Sigmoid colon (tissue), 7 donors: ENCODE measurements around the gene INTS15. TPM values are rescaled to one million over a fixed set of nuclear protein-coding genes. Genes with fewer than 3 reads are reported as not detected.

ENCODE experiments used
- DNase-seq: peaks from one replicate; pipeline ENCODE4 v3.0.0-alpha.2; 2019
- H3K27ac ChIP-seq, 4 donors: fragments of 200-600 bp; sonication (generic); one replicate each; pipeline ENCODE4 v1.5.1; 2016 to 2019; ENCODE audit warnings: mild to moderate bottlenecking in 1 of 4
- H3K27me3 ChIP-seq, 3 donors: fragments of 200-600 bp; sonication (generic); one replicate each; pipeline ENCODE4 v1.5.1; 2019; ENCODE audit warnings: mild to moderate bottlenecking in 1 of 3
- H3K36me3 ChIP-seq, 4 donors: fragments of 200-600 bp; sonication (generic); one replicate each; pipeline ENCODE4 v1.5.1; 2016 to 2019
- H3K4me1 ChIP-seq, 4 donors: fragments of 200-600 bp; sonication (generic); one replicate each; pipeline ENCODE4 v1.5.1; 2017 to 2019
- H3K4me3 ChIP-seq, 4 donors: fragments of 200-600 bp; sonication (generic); one replicate each; pipeline ENCODE4 v1.5.1; 2017 to 2019; ENCODE audit warnings: mild to moderate bottlenecking in 2 of 4, moderate library complexity in 1 of 4
- H3K9me3 ChIP-seq, 4 donors: fragments of 200-600 bp in 3 of 4; sonication (generic) in 3 of 4; one replicate each; pipeline versions ENCODE4 v1.5.1 to v1.6.1; 2013 to 2019
- EP300 ChIP-seq, 4 donors: sonication (generic); formaldehyde crosslinking; IDR thresholded peaks; one replicate each; pipeline ENCODE4 v1.6.1; 2017; ENCODE audit warnings: antibody characterized with exemption in 4 of 4
- POLR2A ChIP-seq, 2 donors: fragments of 450-650 bp; IDR thresholded peaks; one replicate each; pipeline ENCODE4 v1.6.1; 2016; ENCODE audit warnings: antibody characterized with exemption in 2 of 2, mild to moderate bottlenecking in 2 of 2, moderate library complexity in 2 of 2
- POLR2AphosphoS5 ChIP-seq, 4 donors: sonication (generic); formaldehyde crosslinking; IDR thresholded peaks; one replicate each; pipeline ENCODE4 v1.6.1; 2017; ENCODE audit warnings: antibody characterized with exemption in 4 of 4
- WGBS, 2 donors: extraction: QIAGEN DNeasy Blood & Tissue Kit; methylation state at CpG; one replicate each; pipeline ENCODE4 v1.1.7; 2013; 5-methylcytosine and 5-hydroxymethylcytosine counted together
- intact Hi-C: fragments of 100-400 bp; cut with DNase I; formaldehyde crosslinking; loops from one replicate; pipeline ENCODE4 v1.15.1; 2023
- polyA plus RNA-seq, 3 donors: library from polyadenylated mRNA; stranded (reverse); fragments of 200-250 nt; gene quantifications; one replicate each; pipeline ENCODE4 v1.2.3, GENCODE V29; 2013
- total RNA-seq, 4 donors: library from RNA; depleted of rRNA; stranded (reverse); fragments of >200 nt; gene quantifications; one replicate each; pipeline ENCODE4 v1.1.0, GENCODE V29; 2016
- TF ChIP-seq, protein P1 (sequence below), 4 experiments: fragments of 450-650 bp in 3 of 4; fragments of 200-600 bp in 1 of 4; IDR thresholded peaks; one replicate each; pipeline ENCODE4 v1.5.1; 2016 to 2019; ENCODE audit warnings: antibody characterized with exemption in 4 of 4, mild to moderate bottlenecking in 3 of 4, moderate library complexity in 2 of 4
- donor health status: healthy with polysubstance abuse.
- donor health status: Bipolar disorder and iron deficiency.
- donor health status: healthy.

The INTS15 gene
- total and polyA plus RNA-seq, 7 donors: 10.4 to 30.2 (median 18.1) TPM

- intact Hi-C loops: no loop called here
- H3K9me3 ChIP-seq: no peaks in the 10 kb centered on the region
- H3K4me1 ChIP-seq: peaks cover 0 to 31% (median 26%) of the 10 kb centered on the region in 4 donors
- no peak overlapping the region for H3K4me3 ChIP-seq
- H3K36me3 ChIP-seq: peaks cover 0 to 50% (median 33%) of the 10 kb centered on the region in 4 donors
- H3K27ac ChIP-seq: no peak overlapping the region
- no peaks in the 10 kb centered on the region for H3K27me3 ChIP-seq
- WGBS, 2 donors: 78 to 83% methylated on average over 11 of the region's 11 CpGs
- no peak for DNase-seq
- TF ChIP-seq POLR2A (IDR thresholded peaks at IDR 0.05): no peak
These were observed 50.5 kb downstream of the INTS15 start for GRCh38 chr7:6640246-6640721.

DNA sequence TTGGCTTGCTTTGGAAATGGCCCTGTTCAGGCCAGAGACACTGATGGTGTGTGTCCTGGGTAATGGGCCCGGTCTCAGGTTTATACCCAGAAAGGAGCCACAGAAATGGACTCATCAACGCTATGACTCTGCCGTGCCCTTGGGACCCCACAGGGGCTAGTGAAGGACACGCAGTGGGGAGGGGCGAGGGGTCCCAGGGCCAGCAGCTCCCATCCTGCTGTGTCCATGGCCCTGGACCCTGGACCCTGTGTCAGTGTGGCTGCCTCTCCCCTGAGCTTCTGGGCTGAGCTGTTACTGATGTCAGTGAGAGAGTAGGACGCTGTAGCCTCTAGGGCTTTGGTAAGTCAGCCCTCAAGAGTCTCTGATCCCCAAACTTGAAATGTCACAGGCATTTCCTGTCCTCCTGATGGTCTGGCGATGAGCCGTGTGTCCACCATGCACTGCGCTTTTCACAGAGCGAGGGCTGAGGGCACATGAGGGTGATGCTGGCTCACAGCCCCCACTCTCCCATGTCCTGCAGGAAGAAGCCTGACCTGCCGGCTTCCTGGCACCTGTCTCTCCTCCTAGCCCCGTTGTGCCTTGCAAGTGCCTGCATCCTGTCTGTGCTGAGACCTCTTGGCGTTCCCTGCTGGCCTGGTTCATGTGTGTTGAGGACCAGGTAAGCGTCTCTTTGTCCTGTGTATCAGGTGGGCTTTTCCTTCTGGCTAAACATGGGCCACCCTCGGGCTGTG is 51.6 kb downstream of the INTS15 start:
- Histone ChIP-seq H3K27me3 (no peaks in the 10 kb centered on the region), H3K4me1 (peaks cover 0 to 26% (median 22%) of the 10 kb centered on the region in 4 donors), H3K9me3 (no peaks in the 10 kb centered on the region), H3K4me3 (no peak overlapping the region), H3K36me3 (peaks cover 0 to 62% (median 35%) of the 10 kb centered on the region in 4 donors), H3K27ac (no peak overlapping the region)
- DNase-seq: no peak
- TF ChIP-seq POLR2AphosphoS5 (IDR thresholded peaks at IDR 0.05) (no peak), POLR2A (IDR thresholded peaks at IDR 0.05) (no peak), EP300 (IDR thresholded peaks at IDR 0.05) (no peak)
- TF ChIP-seq, protein P1, sequence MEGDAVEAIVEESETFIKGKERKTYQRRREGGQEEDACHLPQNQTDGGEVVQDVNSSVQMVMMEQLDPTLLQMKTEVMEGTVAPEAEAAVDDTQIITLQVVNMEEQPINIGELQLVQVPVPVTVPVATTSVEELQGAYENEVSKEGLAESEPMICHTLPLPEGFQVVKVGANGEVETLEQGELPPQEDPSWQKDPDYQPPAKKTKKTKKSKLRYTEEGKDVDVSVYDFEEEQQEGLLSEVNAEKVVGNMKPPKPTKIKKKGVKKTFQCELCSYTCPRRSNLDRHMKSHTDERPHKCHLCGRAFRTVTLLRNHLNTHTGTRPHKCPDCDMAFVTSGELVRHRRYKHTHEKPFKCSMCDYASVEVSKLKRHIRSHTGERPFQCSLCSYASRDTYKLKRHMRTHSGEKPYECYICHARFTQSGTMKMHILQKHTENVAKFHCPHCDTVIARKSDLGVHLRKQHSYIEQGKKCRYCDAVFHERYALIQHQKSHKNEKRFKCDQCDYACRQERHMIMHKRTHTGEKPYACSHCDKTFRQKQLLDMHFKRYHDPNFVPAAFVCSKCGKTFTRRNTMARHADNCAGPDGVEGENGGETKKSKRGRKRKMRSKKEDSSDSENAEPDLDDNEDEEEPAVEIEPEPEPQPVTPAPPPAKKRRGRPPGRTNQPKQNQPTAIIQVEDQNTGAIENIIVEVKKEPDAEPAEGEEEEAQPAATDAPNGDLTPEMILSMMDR (IDR thresholded peaks at IDR 0.05): no peak
- whole genome bisulfite sequencing, 2 donors: 92% methylated on average over 15 of the region's 15 CpGs
- intact Hi-C loops: no loop called here

DNA sequence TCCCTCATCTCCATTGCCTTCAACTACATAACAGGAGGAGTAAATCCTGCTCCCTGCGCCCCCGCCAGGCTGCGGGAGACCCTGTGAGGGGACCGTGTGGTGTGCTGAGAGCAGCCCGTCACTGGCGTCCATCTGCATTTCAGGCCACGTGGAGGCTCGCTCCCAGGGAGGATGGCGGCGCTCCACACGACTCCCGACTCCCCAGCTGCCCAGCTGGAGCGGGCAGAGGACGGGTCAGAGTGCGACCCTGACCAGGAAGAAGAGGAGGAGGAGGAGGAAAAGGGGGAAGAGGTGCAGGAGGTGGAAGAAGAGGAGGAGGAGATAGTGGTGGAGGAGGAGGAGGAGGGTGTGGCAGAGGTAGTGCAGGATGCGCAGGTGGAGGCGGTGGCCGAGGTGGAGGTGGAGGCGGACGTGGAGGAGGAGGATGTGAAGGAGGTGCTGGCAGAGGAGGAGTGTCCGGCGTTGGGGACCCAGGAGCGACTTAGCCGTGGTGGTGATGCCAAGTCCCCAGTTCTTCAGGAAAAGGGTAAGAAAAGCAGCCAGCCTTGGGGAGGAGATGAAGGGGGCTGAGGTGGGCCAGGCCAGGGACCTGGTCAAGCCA is 52.5 kb downstream of the INTS15 start:
- H3K9me3 ChIP-seq: no peaks in the 10 kb centered on the region
- TF ChIP-seq POLR2A (IDR thresholded peaks at IDR 0.05): no peak
- TF ChIP-seq POLR2AphosphoS5 (IDR thresholded peaks at IDR 0.05): no peak
- TF ChIP-seq, protein P1 (IDR thresholded peaks at IDR 0.05): no peak
- TF ChIP-seq EP300 (IDR thresholded peaks at IDR 0.05): no peak
- intact Hi-C loops: no loop called here
- H3K4me3 ChIP-seq: no peak overlapping the region
- no peak for DNase-seq
- H3K27me3 ChIP-seq: no peaks in the 10 kb centered on the region
- H3K4me1 ChIP-seq: peaks cover 0 to 23% (median 19%) of the 10 kb centered on the region in 4 donors
- H3K36me3 ChIP-seq: peaks cover 0 to 70% (median 35%) of the 10 kb centered on the region in 4 donors
- H3K27ac ChIP-seq: no peak overlapping the region
- WGBS, 2 donors: 94 to 95% methylated on average over 24 of the region's 24 CpGs

DNA sequence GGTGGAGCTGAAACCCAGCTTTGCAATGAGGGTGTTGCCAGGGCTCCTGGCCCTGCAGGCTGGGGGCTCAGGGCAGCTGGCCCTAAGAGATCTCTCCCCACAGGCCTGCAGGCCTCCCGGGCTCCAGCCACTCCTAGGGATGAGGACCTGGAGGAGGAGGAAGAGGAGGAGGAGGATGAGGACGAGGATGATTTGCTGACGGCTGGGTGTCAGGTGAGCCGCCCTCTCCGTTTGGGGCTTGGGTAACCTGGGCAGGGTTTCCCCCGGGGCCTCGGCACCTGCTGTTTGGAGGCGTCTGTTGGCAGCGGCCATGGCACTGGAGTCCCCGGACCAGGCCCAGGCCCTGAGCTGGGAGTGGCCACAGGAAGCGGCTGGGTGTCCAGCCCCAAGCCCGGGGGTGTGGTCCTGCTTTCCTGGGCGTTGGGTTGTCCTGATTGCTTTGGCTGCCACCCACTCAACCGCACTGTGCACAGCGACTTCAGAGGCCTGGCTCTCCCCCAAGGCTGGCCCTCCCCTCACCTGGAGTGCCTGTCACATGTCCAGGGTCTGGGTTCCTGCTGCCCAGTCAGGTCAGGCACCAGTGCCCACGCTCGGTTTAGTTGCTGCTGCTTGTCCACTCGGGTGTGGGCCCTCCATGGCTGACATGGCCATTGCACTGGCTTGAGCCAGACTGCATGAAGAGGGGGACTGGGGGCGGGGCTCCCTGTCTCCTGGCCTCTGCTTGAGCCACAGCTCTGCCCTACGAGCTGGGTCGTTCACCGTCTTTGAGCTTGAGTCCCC is 53.2 kb downstream of the INTS15 start:
- Histone ChIP-seq H3K36me3 (peaks cover 0 to 76% (median 39%) of the 10 kb centered on the region in 4 donors), H3K9me3 (no peaks in the 10 kb centered on the region)
- 85 to 92% methylated on average over 22 of the region's 22 CpGs for WGBS, 2 donors

More for the DNA sequence above, 53.2 kb downstream of the INTS15 start:
- Histone ChIP-seq H3K4me1 (peaks cover 0 to 18% (median 14%) of the 10 kb centered on the region in 4 donors), H3K27me3 (no peaks in the 10 kb centered on the region), H3K27ac (no peak overlapping the region), H3K4me3 (no peak overlapping the region)
- intact Hi-C loops: no loop called here
- TF ChIP-seq, protein P1 (IDR thresholded peaks at IDR 0.05): no peak
- TF ChIP-seq POLR2AphosphoS5 (IDR thresholded peaks at IDR 0.05): no peak
- no peak for TF ChIP-seq EP300 (IDR thresholded peaks at IDR 0.05)
- TF ChIP-seq POLR2A (IDR thresholded peaks at IDR 0.05): no peak
- no peak for DNase-seq
